Activated CD4-positive, alpha-beta memory T cell treated with anti-CD3 and anti-CD28 coated beads, Interleukin-2, amount 10 ng/mL, durations not matched to agents 7 days and 5 days (primary cell): ENCODE results near the gene DEGS2. TPM values are rescaled to one million over a fixed set of nuclear protein-coding genes. Genes with fewer than 3 reads are reported as not detected.
A peak's percentile ranks its signal among the peaks of the same experiment; 100 is the strongest.

Experiments used
- CTCF ChIA-PET: fragments of 350-600 bp; sonication (Branson Sonifier 250); formaldehyde crosslinking; loops from one replicate; lab custom pipeline; 2021; ENCODE audit warnings: antibody characterized with exemption, inconsistent platforms; lab: Charles Lee
- POLR2A ChIA-PET: fragments of 350-600 bp; sonication (Branson Sonifier 250); formaldehyde crosslinking; loops from one replicate; lab custom pipeline; 2021; ENCODE audit warnings: antibody characterized with exemption; lab: Charles Lee
- DNase-seq: peaks from one replicate; pipeline ENCODE4 v3.0.0-alpha.2; 2020
- H3K27ac Mint-ChIP-seq: one replicate; pipeline ENCODE4 v1.8.0; 2021; ENCODE audit warnings: mild to moderate bottlenecking, mixed read lengths
- H3K27me3 Mint-ChIP-seq: one replicate; pipeline ENCODE4 v1.8.0; 2021; ENCODE audit warnings: mixed read lengths
- H3K36me3 Mint-ChIP-seq: one replicate; pipeline ENCODE4 v1.8.0; 2021; ENCODE audit warnings: low read depth, mixed read lengths
- H3K4me1 Mint-ChIP-seq: one replicate; pipeline ENCODE4 v1.8.0; 2021; ENCODE audit warnings: mixed read lengths
- H3K4me3 Mint-ChIP-seq: one replicate; pipeline ENCODE4 v1.8.0; 2021; ENCODE audit warnings: mild to moderate bottlenecking, mixed read lengths
- H3K9me3 Mint-ChIP-seq: one replicate; pipeline ENCODE4 v1.8.0; 2021; ENCODE audit warnings: mixed read lengths
- total RNA-seq, 2 experiments: library from RNA; stranded (reverse); gene quantifications; one replicate each; pipeline ENCODE4 v1.2.3, GENCODE V29; 2021

Gene DEGS2
- total RNA-seq, 2 experiments from 2014 or later, result 0.20 to 0.25 TPM

GRCh38 chr14:100155049-100155621 lies 4.3 kb downstream of the DEGS2 start:
- peaks cover 8% of the 10 kb centered on the region for H3K9me3 Mint-ChIP-seq
- POLR2A ChIA-PET, result interaction anchor here (1.4 kb wide), 1 partner anchor 47 kb away, joined by 3 read pairs; no protein-coding TSS in a partner anchor
- no peak overlapping the region for H3K27ac Mint-ChIP-seq
- DNase-seq, result peak; percentile 44
- H3K4me1 Mint-ChIP-seq, result peaks cover 2% of the 10 kb centered on the region
- H3K27me3 Mint-ChIP-seq, result peaks cover 21% of the 10 kb centered on the region
- H3K4me3 Mint-ChIP-seq, result no peak overlapping the region
- CTCF ChIA-PET, result interaction anchor here (0.9 to 3.4 kb wide), 11 partner anchors 9 to 183 kb away, joined by 3 to 20 read pairs (median 4); no protein-coding TSS in a partner anchor
- H3K36me3 Mint-ChIP-seq, result peaks cover 5% of the 10 kb centered on the region

GRCh38 chr14:100153560-100153959 lies 5.9 kb downstream of the DEGS2 start:
- Mint-ChIP-seq H3K4me1 (no peaks in the 10 kb centered on the region), H3K27ac (no peak overlapping the region)

GRCh38 chr14:100152091-100152490 lies 7.4 kb downstream of the DEGS2 start:
- Mint-ChIP-seq H3K4me3 (no peak overlapping the region), H3K36me3 (peaks cover 5% of the 10 kb centered on the region), H3K4me1 (peaks cover 10% of the 10 kb centered on the region), H3K27me3 (peaks cover 6% of the 10 kb centered on the region), H3K27ac (no peak overlapping the region), H3K9me3 (peaks cover 8% of the 10 kb centered on the region)
- ChIA-PET CTCF (interaction anchor here (1.4 kb wide), 1 partner anchor 41 kb away, joined by 5 read pairs; no protein-coding TSS in a partner anchor), POLR2A (interaction anchor here (1.1 to 1.4 kb wide), 4 partner anchors 7 to 77 kb away, joined by 3 read pairs; partner anchors contain the start of gene DEGS2)
- no peak for DNase-seq

More at GRCh38 chr14:100153560-100153959, 5.9 kb downstream of the DEGS2 start:
- H3K36me3 Mint-ChIP-seq, result peaks cover 5% of the 10 kb centered on the region
- DNase-seq, result no peak
- H3K9me3 Mint-ChIP-seq, result peaks cover 8% of the 10 kb centered on the region
- CTCF ChIA-PET, result interaction anchor here (1.7 kb wide), 1 partner anchor 39 kb away, joined by 4 read pairs; no protein-coding TSS in a partner anchor
- peaks cover 16% of the 10 kb centered on the region for H3K27me3 Mint-ChIP-seq
- no peak overlapping the region for H3K4me3 Mint-ChIP-seq
- POLR2A ChIA-PET, result no interaction called here

- ChIA-PET POLR2A (interaction anchor here (1.1 to 1.4 kb wide), 4 partner anchors 8 to 76 kb away, joined by 3 read pairs; partner anchors contain the start of gene DEGS2), CTCF (interaction anchor here (1.4 kb wide), 1 partner anchor 42 kb away, joined by 5 read pairs; no protein-coding TSS in a partner anchor)
- Mint-ChIP-seq H3K9me3 (peaks cover 8% of the 10 kb centered on the region), H3K4me1 (peaks cover 19% of the 10 kb centered on the region), H3K27me3 (no peaks in the 10 kb centered on the region), H3K4me3 (no peak overlapping the region), H3K36me3 (peaks cover 5% of the 10 kb centered on the region), H3K27ac (no peak overlapping the region)
- DNase-seq, result no peak
These were observed 8.4 kb downstream of the DEGS2 start for GRCh38 chr14:100150932-100151587.

GRCh38 chr14:100149851-100150611 lies 9.4 kb downstream of the DEGS2 start:
- Mint-ChIP-seq H3K4me3 (no peak overlapping the region), H3K27me3 (no peaks in the 10 kb centered on the region), H3K36me3 (peaks cover 5% of the 10 kb centered on the region), H3K27ac (no peak overlapping the region), H3K9me3 (peaks cover 5% of the 10 kb centered on the region), H3K4me1 (peaks cover 19% of the 10 kb centered on the region)
- no peak for DNase-seq
- ChIA-PET CTCF (no interaction called here), POLR2A (no interaction called here)

- H3K36me3 Mint-ChIP-seq, result peaks cover 3% of the 10 kb centered on the region
- H3K27me3 Mint-ChIP-seq, result no peaks in the 10 kb centered on the region
- H3K4me3 Mint-ChIP-seq, result peak overlapping the region; percentile 21
- H3K9me3 Mint-ChIP-seq, result no peaks in the 10 kb centered on the region
- ChIA-PET CTCF (interaction anchor here (0.6 to 1.0 kb wide), 2 partner anchors 44 to 488 kb away, joined by 3 read pairs; no protein-coding TSS in a partner anchor), POLR2A (interaction anchor here (0.6 kb wide), 1 partner anchor 86 kb away, joined by 3 read pairs; no protein-coding TSS in a partner anchor)
- DNase-seq, result no peak
- peaks cover 19% of the 10 kb centered on the region for H3K4me1 Mint-ChIP-seq
- no peak overlapping the region for H3K27ac Mint-ChIP-seq
These were observed 10.4 kb downstream of the DEGS2 start for GRCh38 chr14:100148837-100149731.

- Mint-ChIP-seq H3K4me1 (peaks cover 19% of the 10 kb centered on the region), H3K9me3 (no peaks in the 10 kb centered on the region), H3K27ac (peak overlapping the region; percentile 47), H3K36me3 (peaks cover 9% of the 10 kb centered on the region), H3K4me3 (no peak overlapping the region), H3K27me3 (no peaks in the 10 kb centered on the region)
- CTCF ChIA-PET, result interaction anchor here (0.7 to 1.0 kb wide), 2 partner anchors 45 kb away, joined by 3 read pairs; no protein-coding TSS in a partner anchor
- POLR2A ChIA-PET, result interaction anchor here (1.1 to 1.3 kb wide), 2 partner anchors 10 to 18 kb away, joined by 3 to 5 read pairs; no protein-coding TSS in a partner anchor
- DNase-seq, result no peak
These were observed 11.6 kb downstream of the DEGS2 start for GRCh38 chr14:100147691-100148464.

- H3K27me3 Mint-ChIP-seq, result no peaks in the 10 kb centered on the region
- ChIA-PET CTCF (interaction anchor here (0.7 kb wide), 1 partner anchor 46 kb away, joined by 3 read pairs; no protein-coding TSS in a partner anchor), POLR2A (interaction anchor here (0.6 to 1.4 kb wide), 4 partner anchors 9 to 708 kb away, joined by 3 to 6 read pairs (median 5); no protein-coding TSS in a partner anchor)
- H3K36me3 Mint-ChIP-seq, result peaks cover 11% of the 10 kb centered on the region
- peak; percentile 53 for DNase-seq
- H3K27ac Mint-ChIP-seq, result peak overlapping the region; percentile 64
- peaks cover 19% of the 10 kb centered on the region for H3K4me1 Mint-ChIP-seq
- no peaks in the 10 kb centered on the region for H3K9me3 Mint-ChIP-seq
- no peak overlapping the region for H3K4me3 Mint-ChIP-seq
These were observed 12.2 kb downstream of the DEGS2 start for GRCh38 chr14:100147181-100147631.

GRCh38 chr14:100146531-100147091 lies 12.8 kb downstream of the DEGS2 start:
- Mint-ChIP-seq H3K27me3 (no peaks in the 10 kb centered on the region), H3K36me3 (peaks cover 17% of the 10 kb centered on the region), H3K27ac (peak overlapping the region; percentile 6), H3K9me3 (no peaks in the 10 kb centered on the region), H3K4me1 (peaks cover 19% of the 10 kb centered on the region), H3K4me3 (no peak overlapping the region)
- CTCF ChIA-PET, result interaction anchor here (0.7 to 1.8 kb wide), 3 partner anchors 9 to 47 kb away, joined by 3 to 7 read pairs (median 4); no protein-coding TSS in a partner anchor
- POLR2A ChIA-PET, result interaction anchor here (0.6 to 1.4 kb wide), 4 partner anchors 9 to 707 kb away, joined by 3 to 6 read pairs (median 5); no protein-coding TSS in a partner anchor
- DNase-seq, result peak; percentile 21

- Mint-ChIP-seq H3K27me3 (no peaks in the 10 kb centered on the region), H3K36me3 (peaks cover 22% of the 10 kb centered on the region), H3K4me3 (no peak overlapping the region), H3K4me1 (peaks cover 19% of the 10 kb centered on the region), H3K27ac (no peak overlapping the region), H3K9me3 (no peaks in the 10 kb centered on the region)
- POLR2A ChIA-PET, result interaction anchor here (0.7 to 1.4 kb wide), 3 partner anchors 11 to 81 kb away, joined by 3 to 6 read pairs (median 3); partner anchors contain the start of gene EVL
- no peak for DNase-seq
- CTCF ChIA-PET, result interaction anchor here (1.3 to 1.8 kb wide), 2 partner anchors 10 to 47 kb away, joined by 4 to 7 read pairs; no protein-coding TSS in a partner anchor
These were observed 13.6 kb downstream of the DEGS2 start for GRCh38 chr14:100145682-100146464.
